Nephron progenitor cell (in vitro differentiated cells): ENCODE data around the gene MTHFR.

Experiments
- DNase-seq: peaks from one replicate; pipeline ENCODE4 v3.0.0; 2021
- H3K27ac Mint-ChIP-seq: 2 replicates; pipeline ENCODE4 v1.8.0; 2021; ENCODE audit warnings: mild to moderate bottlenecking, moderate library complexity, mixed read lengths
- H3K27me3 Mint-ChIP-seq: 2 replicates; pipeline ENCODE4 v1.8.0; 2021; ENCODE audit warnings: mild to moderate bottlenecking, low read depth, mixed read lengths; ENCODE audit not compliant: poor library complexity
- H3K36me3 Mint-ChIP-seq: 2 replicates; pipeline ENCODE4 v1.8.0; 2021; ENCODE audit warnings: low read depth, mixed read lengths
- H3K4me1 Mint-ChIP-seq: 2 replicates; pipeline ENCODE4 v1.8.0; 2021; ENCODE audit warnings: mixed read lengths
- H3K4me3 Mint-ChIP-seq: 2 replicates; pipeline ENCODE4 v1.8.0; 2021; ENCODE audit warnings: mild to moderate bottlenecking, moderate library complexity, mixed read lengths
- H3K9me3 Mint-ChIP-seq: 2 replicates; pipeline ENCODE4 v1.8.0; 2021; ENCODE audit warnings: mild to moderate bottlenecking, moderate library complexity, mixed read lengths
- TF ChIP-seq, protein P1 (sequence below): fragments of 200-600 bp; sonication (generic); IDR thresholded peaks from 2 replicates; pipeline ENCODE4 v1.5.0; 2021; ENCODE audit warnings: antibody characterized with exemption

MTHFR gene

DNA sequence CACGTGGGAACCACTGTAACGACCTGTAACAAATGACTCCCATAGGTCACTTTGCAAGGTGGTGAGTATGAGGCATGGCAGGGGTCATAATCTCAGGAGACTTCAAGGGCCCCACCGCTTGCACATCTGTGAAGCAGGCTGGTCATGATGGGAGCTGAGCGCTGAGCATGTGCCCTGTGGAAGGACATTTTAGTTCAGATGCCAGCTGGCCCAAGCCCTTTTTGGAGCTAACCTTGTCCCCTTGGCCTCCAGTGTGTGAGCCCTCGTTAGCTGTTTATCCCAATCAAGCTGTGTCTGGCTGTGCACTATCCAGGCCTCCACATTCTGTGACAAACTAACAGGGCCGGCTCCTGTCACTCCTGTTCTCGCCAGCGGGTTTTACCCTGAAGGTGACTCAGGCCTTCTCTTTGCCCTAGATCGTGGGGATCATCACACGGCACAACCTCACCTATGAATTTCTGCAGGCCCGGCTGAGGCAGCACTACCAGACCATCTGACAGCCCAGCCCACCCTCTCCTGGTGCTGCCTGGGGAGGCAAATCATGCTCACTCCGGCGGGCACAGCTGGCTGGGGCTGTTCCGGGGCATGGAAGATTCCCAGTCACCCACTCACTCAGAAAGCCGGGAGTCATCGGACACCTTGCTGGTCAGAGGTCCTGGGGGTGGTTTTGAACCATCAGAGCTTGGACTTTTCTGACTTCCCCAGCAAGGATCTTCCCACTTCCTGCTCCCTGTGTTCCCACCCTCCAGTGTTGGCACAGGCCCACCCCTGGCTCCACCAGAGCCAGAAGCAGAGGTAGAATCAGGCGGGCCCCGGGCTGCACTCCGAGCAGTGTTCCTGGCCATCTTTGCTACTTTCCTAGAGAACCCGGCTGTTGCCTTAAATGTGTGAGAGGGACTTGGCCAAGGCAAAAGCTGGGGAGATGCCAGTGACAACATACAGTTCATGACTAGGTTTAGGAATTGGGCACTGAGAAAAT is 34.3 kb upstream of the MTHFR start:
- no peaks in the 10 kb centered on the region for H3K9me3 Mint-ChIP-seq
- H3K4me1 Mint-ChIP-seq: no peaks in the 10 kb centered on the region
- H3K36me3 Mint-ChIP-seq: peaks cover 59% of the 10 kb centered on the region
- H3K27me3 Mint-ChIP-seq: peaks cover 3% of the 10 kb centered on the region
- H3K4me3 Mint-ChIP-seq: no peak overlapping the region
- H3K27ac Mint-ChIP-seq: no peak overlapping the region
- TF ChIP-seq, protein P1, sequence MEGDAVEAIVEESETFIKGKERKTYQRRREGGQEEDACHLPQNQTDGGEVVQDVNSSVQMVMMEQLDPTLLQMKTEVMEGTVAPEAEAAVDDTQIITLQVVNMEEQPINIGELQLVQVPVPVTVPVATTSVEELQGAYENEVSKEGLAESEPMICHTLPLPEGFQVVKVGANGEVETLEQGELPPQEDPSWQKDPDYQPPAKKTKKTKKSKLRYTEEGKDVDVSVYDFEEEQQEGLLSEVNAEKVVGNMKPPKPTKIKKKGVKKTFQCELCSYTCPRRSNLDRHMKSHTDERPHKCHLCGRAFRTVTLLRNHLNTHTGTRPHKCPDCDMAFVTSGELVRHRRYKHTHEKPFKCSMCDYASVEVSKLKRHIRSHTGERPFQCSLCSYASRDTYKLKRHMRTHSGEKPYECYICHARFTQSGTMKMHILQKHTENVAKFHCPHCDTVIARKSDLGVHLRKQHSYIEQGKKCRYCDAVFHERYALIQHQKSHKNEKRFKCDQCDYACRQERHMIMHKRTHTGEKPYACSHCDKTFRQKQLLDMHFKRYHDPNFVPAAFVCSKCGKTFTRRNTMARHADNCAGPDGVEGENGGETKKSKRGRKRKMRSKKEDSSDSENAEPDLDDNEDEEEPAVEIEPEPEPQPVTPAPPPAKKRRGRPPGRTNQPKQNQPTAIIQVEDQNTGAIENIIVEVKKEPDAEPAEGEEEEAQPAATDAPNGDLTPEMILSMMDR: no peak
- no peak for DNase-seq

DNA sequence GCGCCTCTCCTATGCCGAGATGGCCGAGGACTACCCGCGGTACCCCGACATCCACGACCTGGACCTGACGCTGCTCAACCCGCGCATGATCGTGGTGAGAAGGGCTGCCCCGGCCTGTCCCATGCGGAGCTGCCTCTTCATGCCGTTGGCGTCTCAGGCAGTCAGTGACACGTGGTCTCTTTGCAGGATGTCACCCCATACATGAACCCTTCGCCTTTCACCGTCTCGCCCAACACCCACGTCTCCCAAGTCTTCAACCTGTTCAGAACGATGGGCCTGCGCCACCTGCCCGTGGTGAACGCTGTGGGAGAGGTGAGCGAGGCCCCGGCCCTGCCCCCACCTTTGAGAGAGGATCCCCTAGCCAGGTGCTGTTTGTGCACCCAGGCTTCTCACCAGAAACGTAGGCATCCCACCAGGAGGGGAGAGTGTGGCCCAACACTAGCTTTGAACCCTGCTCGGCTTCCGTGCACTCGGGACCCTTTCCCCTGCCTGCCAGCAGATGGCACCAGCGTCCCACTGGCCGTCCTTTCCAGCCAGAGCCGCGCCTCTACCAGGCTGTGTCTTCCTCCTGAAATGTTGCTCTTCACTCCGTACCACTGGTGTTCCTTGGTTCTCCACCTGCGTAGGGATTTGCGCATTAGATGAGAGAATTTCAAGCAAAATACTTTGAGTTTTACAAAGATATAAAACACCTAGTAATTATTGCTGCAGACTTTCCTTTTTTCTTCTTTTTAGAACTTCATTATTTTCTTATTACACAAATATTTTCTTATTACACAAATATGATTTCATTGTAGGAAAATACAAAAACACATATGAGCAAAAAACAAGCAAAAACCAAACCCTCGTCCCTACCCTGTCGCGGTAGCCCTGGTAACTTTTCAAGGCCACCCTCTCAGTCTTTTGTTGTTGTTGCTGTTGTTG is 32.8 kb upstream of the MTHFR start:
- H3K4me3 Mint-ChIP-seq: no peak overlapping the region
- H3K27ac Mint-ChIP-seq: peak overlapping the region; percentile 48
- H3K4me1 Mint-ChIP-seq: no peaks in the 10 kb centered on the region
- peaks cover 58% of the 10 kb centered on the region for H3K36me3 Mint-ChIP-seq
- peaks cover 3% of the 10 kb centered on the region for H3K27me3 Mint-ChIP-seq
- TF ChIP-seq, protein P1: peak; percentile 99
- peak; percentile 81 for DNase-seq
- no peaks in the 10 kb centered on the region for H3K9me3 Mint-ChIP-seq

DNA sequence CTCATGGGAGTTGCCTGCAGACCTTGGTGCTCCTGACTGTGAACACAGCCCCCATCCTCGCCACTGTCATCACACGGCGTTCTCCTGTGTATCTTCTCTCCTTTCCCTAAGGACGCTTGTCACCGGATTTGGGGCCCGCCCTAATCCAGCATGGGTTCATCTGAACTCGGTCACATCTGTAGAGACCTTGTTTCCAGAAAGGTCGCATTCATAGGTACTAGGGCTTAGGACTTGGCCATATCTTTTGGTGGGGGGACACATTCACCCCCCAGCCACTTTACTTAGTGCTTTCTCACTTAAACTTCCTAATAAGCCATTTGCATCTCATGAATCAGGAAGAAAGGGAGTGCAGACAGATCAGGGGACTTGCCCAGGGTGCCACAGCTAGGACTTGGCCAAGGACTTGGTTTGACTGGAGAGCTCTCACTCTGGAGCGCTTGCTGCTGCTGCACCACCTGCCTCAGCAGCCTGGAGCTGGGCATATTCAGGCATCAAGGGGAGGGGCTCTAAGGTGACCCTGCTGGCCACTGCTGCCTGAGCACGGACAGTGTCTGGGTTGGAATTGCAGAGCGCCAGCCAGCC is 32.1 kb upstream of the MTHFR start:
- peaks cover 57% of the 10 kb centered on the region for H3K36me3 Mint-ChIP-seq

DNA sequence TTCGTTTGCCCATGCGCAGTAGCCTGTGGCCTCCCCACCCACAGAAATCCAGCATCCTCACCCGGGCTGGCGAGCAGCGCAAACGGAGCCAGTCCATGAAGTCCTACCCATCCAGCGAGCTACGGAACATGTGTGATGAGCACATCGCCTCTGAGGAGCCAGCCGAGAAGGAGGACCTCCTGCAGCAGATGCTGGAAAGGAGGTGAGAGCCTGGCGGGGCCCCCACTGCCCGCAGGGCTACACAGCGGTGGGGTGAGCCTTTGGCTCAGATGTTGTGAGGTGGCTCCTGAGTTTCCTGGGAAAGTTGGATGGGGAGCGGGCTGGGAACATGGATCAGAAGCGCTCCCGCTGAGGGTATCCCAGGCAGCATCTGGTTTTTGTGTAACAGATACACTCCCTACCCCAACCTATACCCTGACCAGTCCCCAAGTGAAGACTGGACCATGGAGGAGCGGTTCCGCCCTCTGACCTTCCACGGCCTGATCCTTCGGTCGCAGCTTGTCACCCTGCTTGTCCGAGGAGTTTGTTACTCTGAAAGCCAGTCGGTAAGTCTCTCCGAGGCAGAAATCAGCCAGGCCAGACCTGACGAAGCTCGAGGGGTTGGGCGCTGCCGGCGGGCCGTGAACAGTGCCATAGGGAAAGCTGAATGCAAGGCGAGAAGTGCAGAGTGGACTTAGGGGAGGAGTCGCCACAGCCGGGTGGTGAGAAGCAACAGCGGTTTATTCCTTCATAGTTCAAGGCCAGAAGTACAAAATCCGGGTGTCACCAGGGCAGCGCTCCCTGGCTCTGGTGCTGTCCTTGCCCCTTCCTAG is 31.4 kb upstream of the MTHFR start:
- Mint-ChIP-seq H3K4me3 (no peak overlapping the region), H3K27ac (peak overlapping the region; percentile 32), H3K9me3 (no peaks in the 10 kb centered on the region), H3K4me1 (no peaks in the 10 kb centered on the region), H3K27me3 (peaks cover 3% of the 10 kb centered on the region), H3K36me3 (peaks cover 57% of the 10 kb centered on the region)
- TF ChIP-seq, protein P1: no peak
- no peak for DNase-seq

More for the DNA sequence above, 32.1 kb upstream of the MTHFR start:
- H3K4me3 Mint-ChIP-seq: no peak overlapping the region
- no peak overlapping the region for H3K27ac Mint-ChIP-seq
- no peaks in the 10 kb centered on the region for H3K9me3 Mint-ChIP-seq
- H3K4me1 Mint-ChIP-seq: no peaks in the 10 kb centered on the region
- TF ChIP-seq, protein P1: no peak
- no peak for DNase-seq
- H3K27me3 Mint-ChIP-seq: peaks cover 3% of the 10 kb centered on the region

DNA sequence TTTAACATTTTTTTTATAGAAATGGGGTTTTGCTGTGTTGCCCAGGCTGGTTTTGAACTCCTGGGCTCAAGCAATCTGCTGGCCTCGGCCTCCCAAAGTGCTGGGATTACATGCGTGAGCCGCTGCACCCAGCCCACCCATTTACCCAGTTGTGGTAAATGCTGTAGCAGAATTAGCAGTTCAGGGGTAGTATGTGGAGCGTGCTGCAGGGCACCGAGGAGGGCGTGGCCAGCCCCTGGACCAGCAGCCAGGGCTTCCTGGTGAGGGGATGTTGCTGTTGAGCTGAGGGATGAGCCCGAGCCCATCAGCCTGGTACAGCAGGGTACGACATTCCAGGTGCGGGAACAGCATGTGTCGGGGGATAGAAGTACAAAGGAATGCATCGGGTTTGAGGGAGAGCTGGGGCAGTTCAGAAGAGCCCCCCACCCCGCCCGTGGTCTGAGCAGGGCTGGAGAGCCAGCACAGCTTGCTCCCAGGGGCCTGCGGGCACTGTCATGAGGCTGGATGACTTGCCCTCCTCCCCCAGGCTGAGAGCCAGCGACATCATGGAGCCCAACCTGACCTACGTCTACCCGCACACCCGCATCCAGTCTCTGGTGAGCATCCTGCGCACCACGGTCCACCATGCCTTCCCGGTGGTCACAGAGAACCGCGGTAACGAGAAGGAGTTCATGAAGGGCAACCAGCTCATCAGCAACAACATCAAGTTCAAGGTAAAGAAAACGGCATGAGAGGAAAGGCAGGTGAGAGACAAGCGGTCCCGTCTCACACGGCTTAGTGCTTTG is 29.9 kb upstream of the MTHFR start:
- H3K4me1 Mint-ChIP-seq: no peaks in the 10 kb centered on the region
- H3K36me3 Mint-ChIP-seq: peaks cover 50% of the 10 kb centered on the region
- H3K9me3 Mint-ChIP-seq: no peaks in the 10 kb centered on the region
- peak overlapping the region; percentile 84 for H3K27ac Mint-ChIP-seq
- TF ChIP-seq, protein P1: no peak
- DNase-seq: no peak
- H3K4me3 Mint-ChIP-seq: no peak overlapping the region
- peaks cover 3% of the 10 kb centered on the region for H3K27me3 Mint-ChIP-seq
